CD14-positive monocyte (primary cell): ENCODE results near the gene C16orf95. TPM values are rescaled to one million over a fixed set of nuclear protein-coding genes. Genes with fewer than 3 reads are reported as not detected.

Experiments
- DNase-seq, 3 donors: peaks; one replicate each; pipeline ENCODE4 v3.0.0-alpha.2; 2011 to 2022
- H2AFZ ChIP-seq: 2 replicates; pipeline ENCODE4 v1.6.0; 2012; ENCODE audit warnings: mild to moderate bottlenecking, low read depth, low read length, inconsistent platforms; ENCODE audit not compliant: insufficient read depth, poor library complexity, severe bottlenecking
- H3K27ac ChIP-seq, 2 donors: 1 replicate in 1 of 2; 2 replicates in 1 of 2; pipeline ENCODE4 v1.5.1; 2012 to 2013; ENCODE audit warnings: low read length in 2 of 2, control low read depth in 1 of 2, inconsistent platforms in 1 of 2, low read depth in 1 of 2, mild to moderate bottlenecking in 1 of 2
- H3K27me3 ChIP-seq, 2 donors: one replicate each; pipeline versions ENCODE4 v1.6.0 to v1.6.1; 2011 to 2013; ENCODE audit warnings: low read length in 2 of 2; ENCODE audit not compliant: control insufficient read depth in 2 of 2, insufficient read depth in 2 of 2
- H3K36me3 ChIP-seq, 2 donors: replicated peaks in 1 of 2; 1 replicate in 1 of 2; 2 replicates in 1 of 2; pipeline versions ENCODE4 v1.5.1 to v1.6.1; 2012 to 2013; ENCODE audit warnings: low read length in 2 of 2, control low read depth in 1 of 2, inconsistent platforms in 1 of 2, mild to moderate bottlenecking in 1 of 2; ENCODE audit not compliant: insufficient read depth in 2 of 2, control insufficient read depth in 1 of 2
- H3K4me1 ChIP-seq, 2 donors: 1 replicate in 1 of 2; 2 replicates in 1 of 2; pipeline versions ENCODE4 v1.5.1 to v1.6.1; 2012 to 2013; ENCODE audit warnings: low read length in 2 of 2, control low read depth in 1 of 2, inconsistent platforms in 1 of 2, mild to moderate bottlenecking in 1 of 2, moderate library complexity in 1 of 2; ENCODE audit not compliant: insufficient read depth in 2 of 2, control insufficient read depth in 1 of 2
- H3K4me2 ChIP-seq: replicated peaks from 2 replicates; pipeline ENCODE3; 2012; ENCODE audit warnings: low read length, moderate library complexity, mild to moderate bottlenecking; ENCODE audit not compliant: poor library complexity, severe bottlenecking; ENCODE audit errors: extremely low read depth
- H3K4me3 ChIP-seq, 3 experiments: fragments of 200-600 bp in 1 of 3; sonication (generic) in 1 of 3; replicated peaks in 1 of 3; 1 replicate in 2 of 3; 2 replicates in 1 of 3; pipeline ENCODE4 v1.5.1; 2011 to 2013; ENCODE audit warnings: low read length in 3 of 3, mild to moderate bottlenecking in 3 of 3, control low read depth in 2 of 3, low read depth in 2 of 3, inconsistent platforms in 1 of 3, moderate library complexity in 1 of 3
- H3K79me2 ChIP-seq: 2 replicates; pipeline ENCODE4 v1.6.0; 2012; ENCODE audit warnings: mild to moderate bottlenecking, control low read depth, inconsistent platforms, low read length, moderate library complexity; ENCODE audit not compliant: insufficient read depth
- H3K9ac ChIP-seq: 2 replicates; pipeline ENCODE4 v1.6.0; 2017; ENCODE audit warnings: low read length, mild to moderate bottlenecking; ENCODE audit not compliant: insufficient read depth, poor library complexity, severe bottlenecking
- H3K9me3 ChIP-seq, 2 donors: replicated peaks in 1 of 2; 1 replicate in 1 of 2; 2 replicates in 1 of 2; pipeline versions ENCODE4 v1.5.1 to v1.6.1; 2012 to 2013; ENCODE audit warnings: low read length in 2 of 2, control low read depth in 1 of 2; ENCODE audit not compliant: control insufficient read depth in 1 of 2, insufficient read depth in 1 of 2
- H4K20me1 ChIP-seq: 2 replicates; pipeline ENCODE4 v1.6.0; 2012; ENCODE audit warnings: mild to moderate bottlenecking, low read length, control low read depth, moderate library complexity; ENCODE audit not compliant: insufficient read depth
- H3K27ac Mint-ChIP-seq, 7 donors: one replicate each; pipeline ENCODE4 v1.8.0; 2020; ENCODE audit warnings: mild to moderate bottlenecking in 7 of 7, mixed read lengths in 7 of 7, moderate library complexity in 6 of 7, inconsistent platforms in 2 of 7
- H3K27me3 Mint-ChIP-seq, 3 donors: one replicate each; pipeline ENCODE4 v1.8.0; 2021 to 2022; ENCODE audit warnings: low read depth in 3 of 3, mild to moderate bottlenecking in 3 of 3, mixed read lengths in 3 of 3, moderate library complexity in 3 of 3, inconsistent platforms in 1 of 3
- H3K36me3 Mint-ChIP-seq, 2 donors: one replicate each; pipeline ENCODE4 v1.8.0; 2020; ENCODE audit warnings: mixed read lengths in 2 of 2, inconsistent platforms in 1 of 2, mild to moderate bottlenecking in 1 of 2
- H3K4me1 Mint-ChIP-seq: one replicate; pipeline ENCODE4 v1.8.0; 2020; ENCODE audit warnings: mild to moderate bottlenecking, mixed read lengths
- H3K4me3 Mint-ChIP-seq, 2 donors: one replicate each; pipeline ENCODE4 v1.8.0; 2020; ENCODE audit warnings: mild to moderate bottlenecking in 2 of 2, mixed read lengths in 2 of 2, moderate library complexity in 1 of 2
- H3K9me3 Mint-ChIP-seq, 7 donors: one replicate each; pipeline ENCODE4 v1.8.0; 2020 to 2022; ENCODE audit warnings: mixed read lengths in 7 of 7, mild to moderate bottlenecking in 6 of 7, moderate library complexity in 6 of 7, inconsistent platforms in 2 of 7
- CTCF ChIP-seq: fragments of 200-600 bp; IDR thresholded peaks from one replicate; pipeline ENCODE4 v1.8.0; 2022; ENCODE audit warnings: antibody characterized with exemption, mild to moderate bottlenecking
- WGBS: methylation state at CpG from one replicate; pipeline ENCODE4 v1.1.5; 2013; ENCODE audit warnings: missing lambda C conversion rate; ENCODE audit not compliant: insufficient coverage; 5-methylcytosine and 5-hydroxymethylcytosine counted together
- intact Hi-C, 2 donors: fragments of 100-400 bp; cut with micrococcal nuclease; formaldehyde crosslinking; loops; one replicate each; pipeline versions ENCODE4 v1.15.0 to v1.15.1; 2023
- polyA plus RNA-seq, 3 donors: library from polyadenylated mRNA; depleted of rRNA in 1 of 3; unstranded in 2 of 3; stranded (reverse) in 1 of 3; fragments of 300-500 nt in 2 of 3; fragments of >200 nt in 1 of 3; fragmentation: Illumina TruSeq in 2 of 3; gene quantifications; 1 replicate in 2 of 3; 2 replicates in 1 of 3; pipeline ENCODE4 v1.2.3, GENCODE V29; 2012 to 2021

Gene C16orf95
- polyA plus RNA-seq, 3 donors: 0.89 to 1.9 (median 1.7) TPM

- no peak for TF ChIP-seq CTCF
- Mint-ChIP-seq H3K4me3 (no peak overlapping the region), H3K27me3 (peaks cover 0 to 2% (median 1%) of the 10 kb centered on the region in 3 donors), H3K4me1 (peaks cover 13% of the 10 kb centered on the region), H3K9me3 (peaks cover 0 to 12% (median 4%) of the 10 kb centered on the region in 7 donors), H3K36me3 (peaks cover 0 to 3% of the 10 kb centered on the region in 2 donors), H3K27ac (no peak overlapping the region)
- Histone ChIP-seq H3K79me2 (no peaks in the 10 kb centered on the region), H3K4me1 (peaks cover 6 to 9% of the 10 kb centered on the region in 2 donors), H3K9me3 (no peaks in the 10 kb centered on the region), H3K36me3 (no peaks in the 10 kb centered on the region), H3K4me3 (no peak overlapping the region), H3K27ac (no peak overlapping the region), H4K20me1 (no peaks in the 10 kb centered on the region), H3K27me3 (no peaks in the 10 kb centered on the region), H2AFZ (no peak overlapping the region), H3K9ac (no peak overlapping the region), H3K4me2 (no peak overlapping the region)
- 93% methylated on average over 22 of the region's 30 CpGs for WGBS
- DNase-seq: no peak
- intact Hi-C loops: no loop called here
Measured at GRCh38 chr16:87305505-87306391, 11.4 kb downstream of the C16orf95 start.

GRCh38 chr16:87304951-87305350 lies 12.2 kb downstream of the C16orf95 start:
- intact Hi-C loops: no loop called here
- Histone ChIP-seq H3K9ac (no peak overlapping the region), H3K4me1 (peaks cover 6 to 9% of the 10 kb centered on the region in 2 donors), H3K9me3 (no peaks in the 10 kb centered on the region), H3K4me2 (no peak overlapping the region), H3K27me3 (no peaks in the 10 kb centered on the region), H3K36me3 (no peaks in the 10 kb centered on the region), H3K79me2 (no peaks in the 10 kb centered on the region), H4K20me1 (no peaks in the 10 kb centered on the region), H2AFZ (no peak overlapping the region), H3K27ac (no peak overlapping the region), H3K4me3 (no peak overlapping the region)
- H3K4me1 Mint-ChIP-seq: peaks cover 13% of the 10 kb centered on the region
- H3K4me3 Mint-ChIP-seq: no peak overlapping the region
- TF ChIP-seq CTCF: no peak
- no peak for DNase-seq
- WGBS: 25% methylated on average over 9 of the region's 10 CpGs
- peaks cover 0 to 12% (median 4%) of the 10 kb centered on the region in 7 donors for H3K9me3 Mint-ChIP-seq
- no peak overlapping the region for H3K27ac Mint-ChIP-seq
- H3K27me3 Mint-ChIP-seq: peaks cover 0 to 2% (median 1%) of the 10 kb centered on the region in 3 donors
- H3K36me3 Mint-ChIP-seq: peaks cover 0 to 3% of the 10 kb centered on the region in 2 donors
